Panc1 (cell line): ENCODE data around the gene BRF1. TPM values are rescaled to one million over a fixed set of nuclear protein-coding genes. Genes with fewer than 3 reads are reported as not detected.

ENCODE experiments used
- ATAC-seq: fragments of 200-7000 bp; cut with Tn5 transposase; 2 replicates; pipeline ENCODE4 v1.9.1; 2020; ENCODE audit warnings: mild to moderate bottlenecking, moderate library complexity
- BruUV-seq: library from RNA; stranded (reverse); fragments of 400-500 nt; replicated peaks from 2 replicates; lab custom pipeline; 2021; lab: Mats Ljungman, UMichigan
- CTCF ChIA-PET: fragments of 300-600 bp; sonication (Branson Sonifier 250); formaldehyde crosslinking; loops from one replicate; lab custom pipeline; 2022; ENCODE audit warnings: antibody characterized with exemption; lab: Charles Lee
- POLR2A ChIA-PET: fragments of 300-600 bp; sonication (Branson Sonifier 250); formaldehyde crosslinking; loops from one replicate; lab custom pipeline; 2022; ENCODE audit warnings: antibody characterized with exemption; lab: Charles Lee
- DNase-seq: peaks from one replicate; pipeline ENCODE4 v3.0.0-alpha.2; 2010; ENCODE audit warnings: low read depth, low spot score
- H3K27ac ChIP-seq: 2 replicates; pipeline ENCODE4 v1.5.1; 2011; ENCODE audit warnings: mild to moderate bottlenecking, low read length, inconsistent platforms
- H3K27me3 ChIP-seq: fragments of 200-500 bp; sonication (Bioruptor generic); 2 replicates; pipeline ENCODE4 v1.6.0; 2014; ENCODE audit warnings: low read length, inconsistent platforms; ENCODE audit not compliant: control insufficient read depth, insufficient read depth
- H3K36me3 ChIP-seq: fragments of 200-500 bp; sonication (Bioruptor generic); 2 replicates; pipeline ENCODE4 v1.5.1; 2014; ENCODE audit warnings: inconsistent platforms, mild to moderate bottlenecking, low read length, moderate library complexity; ENCODE audit not compliant: control insufficient read depth, insufficient read depth
- H3K4me1 ChIP-seq: 2 replicates; pipeline ENCODE4 v1.5.1; 2011; ENCODE audit warnings: inconsistent platforms, mild to moderate bottlenecking, low read length, moderate library complexity; ENCODE audit not compliant: control insufficient read depth, insufficient read depth
- H3K4me3 ChIP-seq, 2 experiments: 2 replicates each; pipeline ENCODE4 v1.5.1; 2011 to 2012; ENCODE audit warnings: low read depth in 2 of 2, low read length in 2 of 2, mild to moderate bottlenecking in 2 of 2, inconsistent platforms in 1 of 2, moderate library complexity in 1 of 2
- H3K9me3 ChIP-seq: fragments of 200-500 bp; sonication (Bioruptor generic); 2 replicates; pipeline ENCODE4 v1.5.1; 2014; ENCODE audit warnings: low read depth, mild to moderate bottlenecking, inconsistent platforms, low read length, moderate library complexity; ENCODE audit not compliant: control insufficient read depth, insufficient read depth
- CTCF ChIP-seq: fragments of 450-650 bp; IDR thresholded peaks from 2 replicates; pipeline ENCODE4 v1.5.1; 2017; ENCODE audit warnings: mild to moderate bottlenecking
- POLR2AphosphoS5 ChIP-seq: IDR thresholded peaks from 2 replicates; pipeline ENCODE4 v1.6.1; 2012; ENCODE audit warnings: mild to moderate bottlenecking, low read depth, low read length, moderate library complexity
- REST ChIP-seq, 2 experiments: IDR thresholded peaks; 2 replicates each; pipeline ENCODE4 v1.6.1; 2011 to 2012; ENCODE audit warnings: low read depth in 2 of 2, control low read depth in 1 of 2, low read length in 1 of 2, mild to moderate bottlenecking in 1 of 2, moderate library complexity in 1 of 2; ENCODE audit not compliant: insufficient read depth in 1 of 2
- SIN3A ChIP-seq: IDR thresholded peaks from 2 replicates; pipeline ENCODE4 v1.6.1; 2012; ENCODE audit warnings: low read depth, mild to moderate bottlenecking, low read length, moderate library complexity, borderline replicate concordance; ENCODE audit not compliant: insufficient read depth
- TCF7L2 ChIP-seq: IDR thresholded peaks from 2 replicates; pipeline ENCODE4 v1.6.1; 2011; ENCODE audit warnings: mild to moderate bottlenecking, low read depth, low read length, inconsistent platforms
- in situ Hi-C: cut with HindIII; loops from 2 replicates; pipeline ENCODE4 v1.10.0; 2016; ENCODE audit warnings: low sequenced_read_pairs, low pct_unique_long_range_greater_than_20kb
- intact Hi-C: fragments of 100-400 bp; cut with micrococcal nuclease; formaldehyde crosslinking; loops from one replicate; pipeline ENCODE4 v1.10.0; 2022; ENCODE audit not compliant: unreplicated experiment
- total RNA-seq: library from RNA; stranded (reverse); gene quantifications from one replicate; pipeline ENCODE4 v1.2.1, GENCODE V29; 2021; ENCODE audit not compliant: unreplicated experiment

Gene BRF1
- total RNA-seq, 1 experiment from 2014 or later: 25.0 TPM

- in situ Hi-C loops (no loop called here), intact Hi-C loops (no loop called here)
- POLR2A ChIA-PET: no interaction called here
- H3K4me3 ChIP-seq: no peak overlapping the region
- no peak overlapping the region for H3K27ac ChIP-seq
- no TSS peak for BruUV-seq
- no peaks in the 10 kb centered on the region for H3K4me1 ChIP-seq
- no peak for DNase-seq
- H3K9me3 ChIP-seq: no peaks in the 10 kb centered on the region
- ATAC-seq: no peak
- CTCF ChIA-PET: no interaction called here
- H3K27me3 ChIP-seq: no peaks in the 10 kb centered on the region
- 0 out of 2 replicates have a peak, but pooled peaks cover 2% of the 10 kb centered on the region for H3K36me3 ChIP-seq
- TF ChIP-seq POLR2AphosphoS5 (no peak), SIN3A (no peak), REST (IDR thresholded peaks at IDR 0.05; ENCODE audit: insufficient read depth in 1 of 2, low read depth in 2 of 2, low read length in 1 of 2) (no peak), CTCF (no peak), TCF7L2 (no peak)
Measured at GRCh38 chr14:105223260-105223659, 77.5 kb downstream of the BRF1 start.

GRCh38 chr14:105221598-105222178 lies 79.1 kb downstream of the BRF1 start:
- ATAC-seq: no peak
- Histone ChIP-seq H3K27me3 (no peaks in the 10 kb centered on the region), H3K4me3 (no peak overlapping the region), H3K27ac (no peak overlapping the region), H3K36me3 (0 out of 2 replicates have a peak, but pooled peaks cover 2% of the 10 kb centered on the region), H3K9me3 (no peaks in the 10 kb centered on the region), H3K4me1 (no peaks in the 10 kb centered on the region)
- no peak for DNase-seq
- POLR2A ChIA-PET: no interaction called here
- no TSS peak for BruUV-seq
- in situ Hi-C loops: no loop called here
- no peak for TF ChIP-seq SIN3A
- no peak for TF ChIP-seq TCF7L2
- TF ChIP-seq REST (IDR thresholded peaks at IDR 0.05; ENCODE audit: insufficient read depth in 1 of 2, low read depth in 2 of 2, low read length in 1 of 2): no peak
- TF ChIP-seq CTCF: no peak
- TF ChIP-seq POLR2AphosphoS5: no peak
- CTCF ChIA-PET: no interaction called here
- intact Hi-C loops: no loop called here
